SK-N-SH (cell line): ENCODE results near the gene ARHGAP26. TPM values are rescaled to one million over a fixed set of nuclear protein-coding genes. Genes with fewer than 3 reads are reported as not detected.
"Not testable (repeated sequence)": the region's sequence is repeated elsewhere in the genome, so short reads cannot be mapped to it uniquely, and the experiment has no call there.

ENCODE experiments used
- CTCF ChIA-PET: fragments of 300-600, 350-600 bp; formaldehyde crosslinking; extraction: SDS; loops from one replicate; lab custom pipeline; 2021; lab: Yijun Ruan, JAX
- POLR2A ChIA-PET: fragments of 350-600 bp; sonication (Branson Sonifier 250); formaldehyde crosslinking; extraction: SDS; loops from one replicate; lab custom pipeline; 2020; ENCODE audit warnings: antibody characterized with exemption, inconsistent platforms; lab: Yijun Ruan, JAX
- DNase-seq: peaks from one replicate; pipeline ENCODE4 v3.0.0; 2012
- H2AFZ ChIP-seq: fragments of 200-600 bp; sonication (generic); 2 replicates; pipeline ENCODE4 v1.8.1; 2016; ENCODE audit warnings: antibody characterized with exemption, mild to moderate bottlenecking, low read depth
- H3F3A ChIP-seq: fragments of 200-600 bp; sonication (generic); replicated peaks from 2 replicates; pipeline ENCODE3; 2016; ENCODE audit warnings: antibody characterized with exemption, mild to moderate bottlenecking; ENCODE audit not compliant: insufficient read depth
- H3K27ac ChIP-seq, 2 experiments: fragments of 200-500 bp in 1 of 2; fragments of 200-600 bp in 1 of 2; sonication (Bioruptor generic) in 1 of 2; sonication (generic), shearing (Covaris generic) in 1 of 2; 2 replicates each; pipeline versions ENCODE4 v1.5.1 to v1.6.1; 2014 to 2016; ENCODE audit warnings: low read depth in 2 of 2, inconsistent platforms in 1 of 2, low read length in 1 of 2, mild to moderate bottlenecking in 1 of 2, mixed read lengths in 1 of 2
- H3K27me3 ChIP-seq: fragments of 200-600 bp; sonication (generic), shearing (Covaris generic); 2 replicates; pipeline ENCODE4 v1.6.1; 2016; ENCODE audit warnings: mixed run types; ENCODE audit not compliant: insufficient read depth
- H3K36me3 ChIP-seq, 2 experiments: fragments of 200-500 bp in 1 of 2; fragments of 200-600 bp in 1 of 2; sonication (Bioruptor generic) in 1 of 2; sonication (generic) in 1 of 2; replicated peaks in 1 of 2; 2 replicates each; pipeline versions ENCODE3 to v1.5.1; 2014 to 2016; ENCODE audit warnings: low read length in 1 of 2, mild to moderate bottlenecking in 1 of 2; ENCODE audit not compliant: insufficient read depth in 2 of 2, control insufficient read depth in 1 of 2
- H3K4me1 ChIP-seq, 2 experiments: fragments of 200-500 bp in 1 of 2; fragments of 200-600 bp in 1 of 2; sonication (Bioruptor generic) in 1 of 2; sonication (generic), shearing (Covaris generic) in 1 of 2; 2 replicates each; pipeline versions ENCODE4 v1.5.1 to v1.6.1; 2014 to 2016; ENCODE audit warnings: low read depth in 1 of 2, low read length in 1 of 2, mixed run types in 1 of 2; ENCODE audit not compliant: insufficient read depth in 2 of 2, control insufficient read depth in 1 of 2
- H3K4me2 ChIP-seq: fragments of 200-600 bp; sonication (generic), shearing (Covaris generic); 2 replicates; pipeline ENCODE4 v1.6.1; 2017; ENCODE audit warnings: mixed run types
- H3K4me3 ChIP-seq, 2 experiments: fragments of 200-500 bp in 1 of 2; fragments of 200-600 bp in 1 of 2; sonication (Bioruptor generic) in 1 of 2; sonication (generic), shearing (Covaris generic) in 1 of 2; 2 replicates each; pipeline versions ENCODE4 v1.5.1 to v1.8.1; 2014 to 2016; ENCODE audit warnings: low read depth in 2 of 2, inconsistent platforms in 1 of 2, low read length in 1 of 2, mild to moderate bottlenecking in 1 of 2, mixed read lengths in 1 of 2, moderate library complexity in 1 of 2
- H3K79me2 ChIP-seq: fragments of 200-600 bp; sonication (generic); 2 replicates; pipeline ENCODE4 v1.8.1; 2017; ENCODE audit warnings: mild to moderate bottlenecking; ENCODE audit not compliant: insufficient read depth
- H3K9ac ChIP-seq: fragments of 200-600 bp; sonication (generic); 2 replicates; pipeline ENCODE4 v1.6.1; 2017; ENCODE audit warnings: mixed run types
- H3K9me2 ChIP-seq: fragments of 200-600 bp; sonication (generic); 2 replicates; pipeline ENCODE4 v1.6.1; 2017; ENCODE audit warnings: mixed run types
- H3K9me3 ChIP-seq: fragments of 200-600 bp; sonication (generic); 2 replicates; pipeline ENCODE4 v1.6.1; 2017; ENCODE audit warnings: mixed run types, mild to moderate bottlenecking, moderate library complexity
- H4K20me1 ChIP-seq: fragments of 200-600 bp; sonication (generic); 2 replicates; pipeline ENCODE4 v1.6.1; 2017; ENCODE audit warnings: mild to moderate bottlenecking, mixed run types; ENCODE audit not compliant: insufficient read depth
- WGBS: methylation state at CpG from one replicate; pipeline ENCODE4 v1.1.6; 2017; ENCODE audit warnings: low lambda C conversion rate; 5-methylcytosine and 5-hydroxymethylcytosine counted together
- polyA plus RNA-seq, 3 experiments: library from polyadenylated mRNA; depleted of rRNA; stranded (reverse); fragments of >200 nt; gene quantifications; 2 replicates each; pipeline ENCODE4 v1.2.3, GENCODE V29; 2012
- TF ChIP-seq, protein P1 (sequence below): fragments of 150-350 bp; IDR thresholded peaks from 2 replicates; pipeline ENCODE4 v1.6.1; 2016; ENCODE audit warnings: mild to moderate bottlenecking, low read depth, low read length
- TF ChIP-seq, protein P2 (sequence below): IDR thresholded peaks from 2 replicates; pipeline ENCODE4 v1.4.0; 2012; ENCODE audit warnings: low read depth
- TF ChIP-seq, protein P3 (sequence below): fragments of 150-350 bp; IDR thresholded peaks from 2 replicates; pipeline ENCODE4 v1.6.1; 2017; ENCODE audit warnings: antibody characterized with exemption, low read length, low read depth, borderline replicate concordance

Gene ARHGAP26
- polyA plus RNA-seq, 1 of the 3 experiments (the other 2 are of a cell fraction): 6.1 TPM

DNA sequence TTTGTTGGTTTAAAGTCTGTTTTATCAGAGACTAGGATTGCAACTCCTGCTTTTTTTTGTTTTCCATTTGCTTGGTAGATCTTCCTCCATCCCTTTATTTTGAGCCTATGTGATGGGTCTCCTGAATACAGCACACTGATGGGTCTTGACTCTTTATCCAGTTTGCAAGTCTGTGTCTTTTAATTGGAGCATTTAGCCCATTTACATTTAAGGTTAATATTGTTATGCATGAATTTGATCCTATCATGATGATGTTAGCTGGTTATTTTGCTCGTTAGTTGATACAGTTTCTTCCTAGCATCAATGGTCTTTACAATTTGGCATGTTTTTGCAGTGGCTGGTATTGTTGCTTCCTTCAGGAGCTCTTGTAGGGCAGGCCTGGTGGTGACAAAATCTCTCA, 219.1 kb downstream of the ARHGAP26 start:
- H3F3A ChIP-seq, H3K9me2 ChIP-seq, H3K9me3 ChIP-seq, DNase-seq, H3K4me1 ChIP-seq, H3K4me3 ChIP-seq, H3K79me2 ChIP-seq, H3K4me2 ChIP-seq, H2AFZ ChIP-seq, H4K20me1 ChIP-seq, H3K27ac ChIP-seq, H3K27me3 ChIP-seq, H3K9ac ChIP-seq, POLR2A ChIA-PET, CTCF ChIA-PET, H3K36me3 ChIP-seq: not testable (repeated sequence)
- 95% methylated on average over 1 of the region's 1 CpG for WGBS

DNA sequence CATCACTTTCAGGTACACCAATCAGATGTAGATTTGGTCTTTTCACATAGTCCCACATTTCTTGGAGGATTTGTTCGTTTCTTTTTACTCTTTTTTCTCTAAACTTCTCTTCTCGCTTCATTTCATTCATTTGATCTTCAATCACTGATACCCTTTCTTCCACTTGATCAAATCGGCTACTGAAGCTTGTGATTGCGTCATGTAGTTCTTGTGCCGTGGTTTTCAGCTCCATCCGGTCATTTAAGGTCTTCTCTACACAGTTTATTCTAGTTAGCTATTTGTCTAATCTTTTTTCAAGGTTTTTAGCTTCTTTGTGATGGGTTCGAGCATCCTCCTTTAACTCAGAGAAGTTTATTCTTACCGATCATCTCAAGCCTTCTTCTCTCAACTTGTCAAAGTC, 219.9 kb downstream of the ARHGAP26 start:
- H3K9me2 ChIP-seq, H3K4me3 ChIP-seq, H3K9ac ChIP-seq, H3K79me2 ChIP-seq, POLR2A ChIA-PET, H3K36me3 ChIP-seq, H3F3A ChIP-seq, H4K20me1 ChIP-seq, H2AFZ ChIP-seq, H3K4me1 ChIP-seq, H3K27me3 ChIP-seq, H3K9me3 ChIP-seq, H3K4me2 ChIP-seq, H3K27ac ChIP-seq, DNase-seq, CTCF ChIA-PET: not testable (repeated sequence)
- WGBS: 82% methylated on average over 8 of the region's 8 CpGs

DNA sequence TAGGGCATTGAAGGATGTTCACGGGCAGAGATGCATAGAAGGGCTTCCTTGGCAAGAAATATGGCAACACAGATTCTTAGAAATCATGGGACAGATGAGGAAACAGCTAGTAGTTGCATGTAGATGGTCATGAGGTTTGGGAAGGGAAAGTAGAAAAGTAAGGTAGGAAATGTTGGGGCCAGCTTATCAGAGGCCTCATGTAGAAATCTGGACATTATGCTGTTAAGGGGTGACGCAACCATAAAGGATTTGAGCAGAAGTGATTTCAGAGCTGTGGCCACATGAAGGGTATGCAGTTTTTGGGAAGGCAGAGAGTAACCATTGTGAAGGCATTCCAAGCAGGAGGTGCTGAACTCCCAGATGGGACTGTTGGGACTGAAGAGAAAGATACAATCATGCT, 224.0 kb downstream of the ARHGAP26 start:
- POLR2A ChIA-PET: no interaction called here
- no peak for DNase-seq
- CTCF ChIA-PET: interaction anchor here (0.8 to 1.5 kb wide), 2 partner anchors 9 to 281 kb away, joined by 3 to 5 read pairs; no protein-coding TSS in a partner anchor
- 99% methylated on average over 2 of the region's 2 CpGs for WGBS
- Histone ChIP-seq H3K4me2 (no peak overlapping the region), H3F3A (no peaks in the 10 kb centered on the region), H2AFZ (no peak overlapping the region), H3K79me2 (no peaks in the 10 kb centered on the region), H3K27ac (no peak overlapping the region), H4K20me1 (no peaks in the 10 kb centered on the region), H3K27me3 (no peaks in the 10 kb centered on the region), H3K4me3 (no peak overlapping the region), H3K9me2 (no peaks in the 10 kb centered on the region), H3K9ac (no peak overlapping the region), H3K9me3 (no peaks in the 10 kb centered on the region), H3K36me3 (no peaks in the 10 kb centered on the region), H3K4me1 (no peaks in the 10 kb centered on the region)
- TF ChIP-seq, protein P1, sequence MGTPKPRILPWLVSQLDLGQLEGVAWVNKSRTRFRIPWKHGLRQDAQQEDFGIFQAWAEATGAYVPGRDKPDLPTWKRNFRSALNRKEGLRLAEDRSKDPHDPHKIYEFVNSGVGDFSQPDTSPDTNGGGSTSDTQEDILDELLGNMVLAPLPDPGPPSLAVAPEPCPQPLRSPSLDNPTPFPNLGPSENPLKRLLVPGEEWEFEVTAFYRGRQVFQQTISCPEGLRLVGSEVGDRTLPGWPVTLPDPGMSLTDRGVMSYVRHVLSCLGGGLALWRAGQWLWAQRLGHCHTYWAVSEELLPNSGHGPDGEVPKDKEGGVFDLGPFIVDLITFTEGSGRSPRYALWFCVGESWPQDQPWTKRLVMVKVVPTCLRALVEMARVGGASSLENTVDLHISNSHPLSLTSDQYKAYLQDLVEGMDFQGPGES: no peak
- TF ChIP-seq, protein P2, sequence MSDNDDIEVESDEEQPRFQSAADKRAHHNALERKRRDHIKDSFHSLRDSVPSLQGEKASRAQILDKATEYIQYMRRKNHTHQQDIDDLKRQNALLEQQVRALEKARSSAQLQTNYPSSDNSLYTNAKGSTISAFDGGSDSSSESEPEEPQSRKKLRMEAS: no peak
- TF ChIP-seq, protein P3, sequence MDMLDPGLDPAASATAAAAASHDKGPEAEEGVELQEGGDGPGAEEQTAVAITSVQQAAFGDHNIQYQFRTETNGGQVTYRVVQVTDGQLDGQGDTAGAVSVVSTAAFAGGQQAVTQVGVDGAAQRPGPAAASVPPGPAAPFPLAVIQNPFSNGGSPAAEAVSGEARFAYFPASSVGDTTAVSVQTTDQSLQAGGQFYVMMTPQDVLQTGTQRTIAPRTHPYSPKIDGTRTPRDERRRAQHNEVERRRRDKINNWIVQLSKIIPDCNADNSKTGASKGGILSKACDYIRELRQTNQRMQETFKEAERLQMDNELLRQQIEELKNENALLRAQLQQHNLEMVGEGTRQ: no peak

DNA sequence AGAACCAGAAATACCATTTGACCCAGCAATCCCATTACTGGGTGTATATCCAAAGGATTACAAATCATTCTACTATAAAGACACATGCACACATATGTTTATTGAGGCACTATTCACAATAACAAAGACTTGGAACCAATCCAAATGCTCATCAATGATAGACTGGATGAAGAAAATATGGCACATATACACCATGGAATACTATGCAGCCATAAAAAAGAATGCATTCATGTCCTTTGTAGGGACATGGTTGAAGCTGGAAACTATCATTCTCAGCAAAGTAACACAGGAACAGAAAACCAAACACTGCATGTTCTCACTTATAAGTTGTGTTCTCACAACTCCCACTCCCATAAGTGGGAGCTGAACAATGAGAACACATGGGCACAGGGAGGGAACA, 225.4 kb downstream of the ARHGAP26 start:
- POLR2A ChIA-PET, H3F3A ChIP-seq: not testable (repeated sequence)

More for the DNA sequence above, 225.4 kb downstream of the ARHGAP26 start:
- not testable (repeated sequence) for H3K27me3 ChIP-seq, H3K9me3 ChIP-seq, H2AFZ ChIP-seq, DNase-seq, H4K20me1 ChIP-seq, H3K4me3 ChIP-seq, H3K27ac ChIP-seq, H3K9ac ChIP-seq, H3K36me3 ChIP-seq, H3K79me2 ChIP-seq, H3K4me1 ChIP-seq, H3K9me2 ChIP-seq, H3K4me2 ChIP-seq
- CTCF ChIA-PET: interaction anchor here (1.5 kb wide), 1 partner anchor 7 kb away, joined by 5 read pairs; no protein-coding TSS in a partner anchor
